Midbrain (tissue), 1 donor: ENCODE results near the gene CHD3.
A peak's percentile ranks its signal among the peaks of the same experiment; 100 is the strongest.
"Not testable (repeated sequence)": the region's sequence is repeated elsewhere in the genome, so short reads cannot be mapped to it uniquely, and the experiment has no call there.

ENCODE experiments used
- DNase-seq: peaks from one replicate; lab custom pipeline; 2025; lab: John Stamatoyannopoulos, UW

The CHD3 gene

GRCh38 chr17:7849751-7850504 lies 38.7 kb upstream of the CHD3 start:
- no peak for DNase-seq

- no peak for DNase-seq
Measured at GRCh38 chr17:7850701-7851437, 37.7 kb upstream of the CHD3 start.

GRCh38 chr17:7851438-7852261 lies 36.9 kb upstream of the CHD3 start:
- DNase-seq, result peak; percentile 88

- no peak for DNase-seq
Measured at GRCh38 chr17:7852262-7852670, 36.3 kb upstream of the CHD3 start.

GRCh38 chr17:7852919-7853690 lies 35.5 kb upstream of the CHD3 start:
- no peak for DNase-seq

GRCh38 chr17:7853691-7854038 lies 34.9 kb upstream of the CHD3 start:
- DNase-seq, result no peak

- no peak for DNase-seq
Measured at GRCh38 chr17:7854078-7854777, 34.4 kb upstream of the CHD3 start.

- DNase-seq, result no peak
Measured at GRCh38 chr17:7854851-7855659, 33.5 kb upstream of the CHD3 start, which contains the start of gene TMEM88. TMEM88 (plus strand) TSS chr17:7855066; CDS start chr17:7855075, 9 bp downstream.

GRCh38 chr17:7855660-7856010 lies 33.0 kb upstream of the CHD3 start:
- DNase-seq, result no peak

GRCh38 chr17:7856011-7856810 lies 32.4 kb upstream of the CHD3 start:
- no peak for DNase-seq

- peak; percentile 97 for DNase-seq
Measured at GRCh38 chr17:7856811-7857712, 31.5 kb upstream of the CHD3 start, which contains the start of gene NAA38. NAA38 (minus strand) TSS chr17:7857559; CDS start chr17:7857463, 96 bp downstream.

GRCh38 chr17:7857713-7858521 lies 30.7 kb upstream of the CHD3 start, which contains the start of gene CYB5D1:
CYB5D1 (plus strand) TSS chr17:7858003; CDS start chr17:7858135, 132 bp downstream.
- peak; percentile 97 for DNase-seq

GRCh38 chr17:7858522-7858810 lies 30.1 kb upstream of the CHD3 start:
- DNase-seq, result no peak

GRCh38 chr17:7859028-7859427 lies 29.6 kb upstream of the CHD3 start:
- DNase-seq, result no peak

- DNase-seq, result peak; percentile 56
Measured at GRCh38 chr17:7862692-7863437, 25.7 kb upstream of the CHD3 start.

GRCh38 chr17:7864384-7864783 lies 24.2 kb upstream of the CHD3 start:
- not testable (repeated sequence) for DNase-seq
